K562 (cell line): ENCODE measurements around the gene TGM5. TPM values are rescaled to one million over a fixed set of nuclear protein-coding genes. Genes with fewer than 3 reads are reported as not detected.

Source experiments
- CBX2 ChIP-seq: fragments of 200-600 bp; sonication (generic); IDR thresholded peaks from one replicate; pipeline ENCODE4 v1.6.1; 2012; ENCODE audit warnings: mild to moderate bottlenecking, low read length, inconsistent platforms; ENCODE audit not compliant: insufficient read depth, poor library complexity, severe bottlenecking
- ESRRA ChIP-seq: fragments of 450-650 bp; IDR thresholded peaks from 2 replicates; pipeline ENCODE4 v1.6.1; 2014; ENCODE audit warnings: low read depth, mild to moderate bottlenecking, moderate library complexity, borderline replicate concordance
- ZSCAN29 ChIP-seq: fragments of 450-650 bp; IDR thresholded peaks from 2 replicates; pipeline ENCODE4 v1.6.1; 2017
- polyA plus RNA-seq, 8 experiments: library from polyadenylated mRNA; depleted of rRNA in 4 of 8; stranded (reverse) in 5 of 8; unstranded in 3 of 8; fragments of >200 nt; fragmentation: Nextera tagmentation in 2 of 8; fragmentation: Illumina TruSeq in 1 of 8; extraction: Ambion mirVana in 2 of 8; extraction: Trizol in 1 of 8; gene quantifications; 2 replicates each; pipeline versions ENCODE4 v1.2.1 to v1.2.3, GENCODE V29; 2011 to 2014; ENCODE audit warnings: inconsistent platforms in 1 of 8, missing spikeins in 1 of 8
- total RNA-seq, 7 experiments: library from RNA; depleted of rRNA in 6 of 7; stranded (reverse); fragments of >200 nt in 6 of 7; fragmentation: Illumina TruSeq in 2 of 7; extraction: Trizol in 2 of 7; gene quantifications; 2 replicates each; pipeline versions ENCODE4 v1.2.1 to v1.2.3, GENCODE V29; 2011 to 2021; ENCODE audit warnings: low replicate concordance in 1 of 7
- TF ChIP-seq, protein P1 (sequence below), 2 experiments: fragments of 450-650 bp; IDR thresholded peaks; 2 replicates each; pipeline ENCODE4 v1.6.1; 2016
- TF ChIP-seq, protein P2 (sequence below): IDR thresholded peaks from 2 replicates; pipeline ENCODE4 v1.6.1; 2011; ENCODE audit warnings: borderline replicate concordance, low read depth, mild to moderate bottlenecking, moderate library complexity, low read length; ENCODE audit not compliant: insufficient read depth, poor library complexity, severe bottlenecking
- TF ChIP-seq, protein P3 (sequence below), 2 experiments: fragments of 450-650 bp; formaldehyde crosslinking in 1 of 2; IDR thresholded peaks; 2 replicates each; pipeline versions ENCODE4 v1.4.0 to v1.6.1; 2014 to 2020; ENCODE audit warnings: mild to moderate bottlenecking in 2 of 2, borderline replicate concordance in 1 of 2, low read depth in 1 of 2
- TF ChIP-seq, protein P4 (sequence below), 2 experiments: fragments of 200-800 bp in 1 of 2; sonication (Bioruptor generic) in 1 of 2; sonication (generic) in 1 of 2; formaldehyde crosslinking in 1 of 2; IDR thresholded peaks in 1 of 2; conservative IDR thresholded peaks in 1 of 2; 2 replicates each; pipeline versions ENCODE4 v1.5.0 to v1.6.1; 2016 to 2020; ENCODE audit warnings: missing compliant biosample characterization in 1 of 2, missing genetic modification characterization in 1 of 2, missing genetic modification reagents in 1 of 2

Gene TGM5
- total and polyA plus RNA-seq, 9 of the 15 experiments (the other 6 are each of a cell fraction or from before 2014, with no cell fraction given): 0.03 to 0.10 (median 0.07) TPM; not detected in 6

DNA sequence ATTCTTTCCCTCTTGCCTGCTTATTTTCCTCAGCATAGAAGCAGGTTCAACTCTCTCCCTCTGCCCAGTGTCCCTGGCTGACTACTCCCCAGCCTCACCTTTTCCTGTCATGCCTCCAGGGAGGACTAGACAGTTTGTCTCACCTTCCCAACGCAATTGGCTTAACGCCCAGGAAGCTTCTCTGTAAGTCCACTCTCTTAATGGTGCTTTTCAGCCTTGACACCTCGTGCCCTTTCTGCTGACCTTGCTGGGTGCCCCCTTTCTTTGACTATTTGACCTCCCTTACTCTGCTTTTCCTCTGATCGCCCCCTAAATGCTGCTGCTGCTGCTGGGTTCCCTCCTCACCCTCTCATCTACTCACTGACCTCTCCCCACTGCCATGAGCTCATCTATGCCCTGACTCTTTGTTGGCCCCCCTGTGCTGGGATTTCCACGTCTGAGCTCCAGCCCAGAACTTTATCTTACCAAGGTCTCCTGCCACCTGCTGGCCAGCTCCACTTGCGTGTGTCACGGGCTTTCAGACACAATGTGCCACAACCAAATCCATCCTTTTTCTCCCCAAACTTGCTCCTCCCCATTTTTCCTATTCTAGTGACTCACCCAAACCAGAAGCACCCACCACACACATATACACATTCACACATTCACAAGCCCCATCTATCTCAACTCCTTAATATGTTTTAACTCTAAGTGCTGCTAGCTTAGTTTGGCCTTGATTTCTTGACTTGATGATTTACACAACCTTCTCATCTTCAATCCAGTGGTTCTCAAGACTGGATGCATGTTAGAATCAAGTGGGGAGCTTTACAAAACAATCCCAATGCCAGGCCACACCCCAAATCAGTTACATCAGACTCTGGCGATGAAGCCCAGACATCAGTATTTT lies 62.5 kb downstream of the TGM5 start (continued):
- TF ChIP-seq, protein P1, sequence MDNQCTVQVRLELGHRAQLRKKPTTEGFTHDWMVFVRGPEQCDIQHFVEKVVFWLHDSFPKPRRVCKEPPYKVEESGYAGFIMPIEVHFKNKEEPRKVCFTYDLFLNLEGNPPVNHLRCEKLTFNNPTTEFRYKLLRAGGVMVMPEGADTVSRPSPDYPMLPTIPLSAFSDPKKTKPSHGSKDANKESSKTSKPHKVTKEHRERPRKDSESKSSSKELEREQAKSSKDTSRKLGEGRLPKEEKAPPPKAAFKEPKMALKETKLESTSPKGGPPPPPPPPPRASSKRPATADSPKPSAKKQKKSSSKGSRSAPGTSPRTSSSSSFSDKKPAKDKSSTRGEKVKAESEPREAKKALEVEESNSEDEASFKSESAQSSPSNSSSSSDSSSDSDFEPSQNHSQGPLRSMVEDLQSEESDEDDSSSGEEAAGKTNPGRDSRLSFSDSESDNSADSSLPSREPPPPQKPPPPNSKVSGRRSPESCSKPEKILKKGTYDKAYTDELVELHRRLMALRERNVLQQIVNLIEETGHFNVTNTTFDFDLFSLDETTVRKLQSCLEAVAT (IDR thresholded peaks at IDR 0.05): no peak
- TF ChIP-seq, protein P2, sequence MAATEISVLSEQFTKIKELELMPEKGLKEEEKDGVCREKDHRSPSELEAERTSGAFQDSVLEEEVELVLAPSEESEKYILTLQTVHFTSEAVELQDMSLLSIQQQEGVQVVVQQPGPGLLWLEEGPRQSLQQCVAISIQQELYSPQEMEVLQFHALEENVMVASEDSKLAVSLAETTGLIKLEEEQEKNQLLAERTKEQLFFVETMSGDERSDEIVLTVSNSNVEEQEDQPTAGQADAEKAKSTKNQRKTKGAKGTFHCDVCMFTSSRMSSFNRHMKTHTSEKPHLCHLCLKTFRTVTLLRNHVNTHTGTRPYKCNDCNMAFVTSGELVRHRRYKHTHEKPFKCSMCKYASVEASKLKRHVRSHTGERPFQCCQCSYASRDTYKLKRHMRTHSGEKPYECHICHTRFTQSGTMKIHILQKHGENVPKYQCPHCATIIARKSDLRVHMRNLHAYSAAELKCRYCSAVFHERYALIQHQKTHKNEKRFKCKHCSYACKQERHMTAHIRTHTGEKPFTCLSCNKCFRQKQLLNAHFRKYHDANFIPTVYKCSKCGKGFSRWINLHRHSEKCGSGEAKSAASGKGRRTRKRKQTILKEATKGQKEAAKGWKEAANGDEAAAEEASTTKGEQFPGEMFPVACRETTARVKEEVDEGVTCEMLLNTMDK: peak; percentile 15
- TF ChIP-seq, protein P3, sequence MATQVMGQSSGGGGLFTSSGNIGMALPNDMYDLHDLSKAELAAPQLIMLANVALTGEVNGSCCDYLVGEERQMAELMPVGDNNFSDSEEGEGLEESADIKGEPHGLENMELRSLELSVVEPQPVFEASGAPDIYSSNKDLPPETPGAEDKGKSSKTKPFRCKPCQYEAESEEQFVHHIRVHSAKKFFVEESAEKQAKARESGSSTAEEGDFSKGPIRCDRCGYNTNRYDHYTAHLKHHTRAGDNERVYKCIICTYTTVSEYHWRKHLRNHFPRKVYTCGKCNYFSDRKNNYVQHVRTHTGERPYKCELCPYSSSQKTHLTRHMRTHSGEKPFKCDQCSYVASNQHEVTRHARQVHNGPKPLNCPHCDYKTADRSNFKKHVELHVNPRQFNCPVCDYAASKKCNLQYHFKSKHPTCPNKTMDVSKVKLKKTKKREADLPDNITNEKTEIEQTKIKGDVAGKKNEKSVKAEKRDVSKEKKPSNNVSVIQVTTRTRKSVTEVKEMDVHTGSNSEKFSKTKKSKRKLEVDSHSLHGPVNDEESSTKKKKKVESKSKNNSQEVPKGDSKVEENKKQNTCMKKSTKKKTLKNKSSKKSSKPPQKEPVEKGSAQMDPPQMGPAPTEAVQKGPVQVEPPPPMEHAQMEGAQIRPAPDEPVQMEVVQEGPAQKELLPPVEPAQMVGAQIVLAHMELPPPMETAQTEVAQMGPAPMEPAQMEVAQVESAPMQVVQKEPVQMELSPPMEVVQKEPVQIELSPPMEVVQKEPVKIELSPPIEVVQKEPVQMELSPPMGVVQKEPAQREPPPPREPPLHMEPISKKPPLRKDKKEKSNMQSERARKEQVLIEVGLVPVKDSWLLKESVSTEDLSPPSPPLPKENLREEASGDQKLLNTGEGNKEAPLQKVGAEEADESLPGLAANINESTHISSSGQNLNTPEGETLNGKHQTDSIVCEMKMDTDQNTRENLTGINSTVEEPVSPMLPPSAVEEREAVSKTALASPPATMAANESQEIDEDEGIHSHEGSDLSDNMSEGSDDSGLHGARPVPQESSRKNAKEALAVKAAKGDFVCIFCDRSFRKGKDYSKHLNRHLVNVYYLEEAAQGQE (IDR thresholded peaks at IDR 0.05; ENCODE audit: borderline replicate concordance): peak; percentile 60; the same call in 1 of the 2 replicates
- TF ChIP-seq, protein P3 (CRISPR knock-in tag; IDR thresholded peaks at IDR 0.05; ENCODE audit: low read depth): no peak
- no peak for TF ChIP-seq CBX2
- no peak for TF ChIP-seq ZSCAN29
- peak; percentile 24; the same call in 1 of the 2 replicates for TF ChIP-seq ESRRA
- TF ChIP-seq, protein P4, sequence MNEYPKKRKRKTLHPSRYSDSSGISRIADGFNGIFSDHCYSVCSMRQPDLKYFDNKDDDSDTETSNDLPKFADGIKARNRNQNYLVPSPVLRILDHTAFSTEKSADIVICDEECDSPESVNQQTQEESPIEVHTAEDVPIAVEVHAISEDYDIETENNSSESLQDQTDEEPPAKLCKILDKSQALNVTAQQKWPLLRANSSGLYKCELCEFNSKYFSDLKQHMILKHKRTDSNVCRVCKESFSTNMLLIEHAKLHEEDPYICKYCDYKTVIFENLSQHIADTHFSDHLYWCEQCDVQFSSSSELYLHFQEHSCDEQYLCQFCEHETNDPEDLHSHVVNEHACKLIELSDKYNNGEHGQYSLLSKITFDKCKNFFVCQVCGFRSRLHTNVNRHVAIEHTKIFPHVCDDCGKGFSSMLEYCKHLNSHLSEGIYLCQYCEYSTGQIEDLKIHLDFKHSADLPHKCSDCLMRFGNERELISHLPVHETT (CRISPR knock-in tag; conservative IDR thresholded peaks at IDR 0.05 in 1 of 2, IDR thresholded peaks at IDR 0.05 in 1 of 2): no peak
